ENCODE results near the gene LRRC25. TPM values are rescaled to one million over a fixed set of nuclear protein-coding genes. Genes with fewer than 3 reads are reported as not detected.

Gene LRRC25
- total and polyA plus RNA-seq, 10 donors, result 14.6 to 164 (median 87.3) TPM

- peak in 5 of 11 experiments; percentile 16 to 26 (median 20) for TF ChIP-seq CTCF (IDR thresholded peaks at IDR 0.05 in 8 of 11, conservative IDR thresholded peaks at IDR 0.05 in 3 of 11)
- TF ChIP-seq POLR2A (IDR thresholded peaks at IDR 0.05), result no peak
- TF ChIP-seq POLR2AphosphoS5 (IDR thresholded peaks at IDR 0.05), result peak; percentile 30 to 77 (median 64)
- H3K27ac ChIP-seq, result peak overlapping the region in 7 of 8 donors; percentile 70 to 88 (median 82)
- WGBS, 5 donors, result 19 to 25% (median 23%) methylated on average over 45 to 67 of the region's 67 CpGs
- H3K9me3 ChIP-seq, result no peaks in the 10 kb centered on the region
- H3K4me1 ChIP-seq, result peaks cover 22 to 87% (median 60%) of the 10 kb centered on the region in 6 donors
- peak overlapping the region; percentile 51 to 87 (median 62) for H3K4me3 ChIP-seq
- H3K27me3 ChIP-seq (replicated peaks in 1 of 7), result peaks cover 0 to 36% (median 0%) of the 10 kb centered on the region in 7 donors
- peaks cover 0 to 18% (median 2%) of the 10 kb centered on the region in 6 donors for H3K36me3 ChIP-seq
- intact Hi-C loops (cut with DNase I; ENCODE audit: low total_unique reads), result no loop called here
- peak; percentile 94 for DNase-seq
These were observed 39.5 kb upstream of the LRRC25 start for GRCh38 chr19:18436671-18437490.

GRCh38 chr19:18435842-18436670, 38.6 kb upstream of the LRRC25 start:
- TF ChIP-seq POLR2A (IDR thresholded peaks at IDR 0.05) (no peak), POLR2AphosphoS5 (IDR thresholded peaks at IDR 0.05) (peak in 2 of 3 donors; percentile 5 to 38), CTCF (IDR thresholded peaks at IDR 0.05 in 8 of 11, conservative IDR thresholded peaks at IDR 0.05 in 3 of 11) (no peak)

GRCh38 chr19:18435178-18435841, 37.9 kb upstream of the LRRC25 start:
- Histone ChIP-seq H3K27me3 (replicated peaks in 1 of 7) (peaks cover 0 to 36% (median 0%) of the 10 kb centered on the region in 7 donors), H3K36me3 (peaks cover 0 to 30% (median 2%) of the 10 kb centered on the region in 6 donors), H3K27ac (no peak overlapping the region), H3K9me3 (no peaks in the 10 kb centered on the region), H3K4me1 (peaks cover 22 to 99% (median 64%) of the 10 kb centered on the region in 6 donors), H3K4me3 (no peak overlapping the region)
- TF ChIP-seq POLR2A (IDR thresholded peaks at IDR 0.05) (no peak), POLR2AphosphoS5 (IDR thresholded peaks at IDR 0.05) (peak in 2 of 3 donors; percentile 34 to 70)
- WGBS, 5 donors, result 91 to 95% (median 92%) methylated on average over 29 to 49 of the region's 49 CpGs
- peak; percentile 79 for DNase-seq
- intact Hi-C loops (cut with DNase I; ENCODE audit: low total_unique reads), result no loop called here

More at GRCh38 chr19:18435842-18436670, 38.6 kb upstream of the LRRC25 start:
- Histone ChIP-seq H3K36me3 (peaks cover 0 to 24% (median 2%) of the 10 kb centered on the region in 6 donors), H3K27me3 (replicated peaks in 1 of 7) (peaks cover 0 to 36% (median 0%) of the 10 kb centered on the region in 7 donors), H3K4me3 (peak overlapping the region in 5 of 8 donors; percentile 61 to 87 (median 64)), H3K27ac (peak overlapping the region in 5 of 8 donors; percentile 13 to 88 (median 82)), H3K9me3 (no peaks in the 10 kb centered on the region), H3K4me1 (peaks cover 22 to 96% (median 60%) of the 10 kb centered on the region in 6 donors)
- DNase-seq, result peak; percentile 77
- 69 to 83% (median 80%) methylated on average over 21 to 46 of the region's 46 CpGs for WGBS, 5 donors
- intact Hi-C loops (cut with DNase I; ENCODE audit: low total_unique reads), result no loop called here

All from spleen (tissue), 11 donors.